Esophagus muscularis mucosa (tissue), 4 donors: ENCODE measurements around the gene RPL7A. TPM values are rescaled to one million over a fixed set of nuclear protein-coding genes. Genes with fewer than 3 reads are reported as not detected.

Experiments
- DNase-seq: peaks from one replicate; pipeline ENCODE4 v3.0.0-alpha.2; 2017; ENCODE audit errors: extremely low spot score
- H3K27ac ChIP-seq, 4 donors: fragments of 200-600 bp; sonication (generic); replicated peaks in 1 of 4; 1 replicate in 3 of 4; 2 replicates in 1 of 4; pipeline ENCODE4 v1.5.1; 2016 to 2019; ENCODE audit warnings: mild to moderate bottlenecking in 1 of 4
- H3K27me3 ChIP-seq, 4 donors: fragments of 200-600 bp; sonication (generic); one replicate each; pipeline versions ENCODE4 v1.5.1 to v1.6.0; 2016 to 2019
- H3K36me3 ChIP-seq, 4 donors: fragments of 200-600 bp; sonication (generic); one replicate each; pipeline ENCODE4 v1.5.1; 2016 to 2019
- H3K4me1 ChIP-seq, 4 donors: fragments of 200-600 bp; sonication (generic); one replicate each; pipeline ENCODE4 v1.5.1; 2016 to 2019
- H3K4me3 ChIP-seq, 4 donors: fragments of 200-600 bp; sonication (generic); 1 replicate in 2 of 4; 2 replicates in 2 of 4; pipeline ENCODE4 v1.5.1; 2016 to 2019; ENCODE audit warnings: mild to moderate bottlenecking in 4 of 4, moderate library complexity in 1 of 4
- H3K9me3 ChIP-seq, 4 donors: fragments of 200-600 bp; sonication (generic); 1 replicate in 3 of 4; 2 replicates in 1 of 4; pipeline ENCODE4 v1.5.1; 2016 to 2019
- CTCF ChIP-seq, 3 experiments: fragments of 200-600 bp in 2 of 3; fragments of 450-650 bp in 1 of 3; sonication (generic) in 2 of 3; IDR thresholded peaks; one replicate each; pipeline ENCODE4 v1.5.1; 2017 to 2019; ENCODE audit warnings: antibody characterized with exemption in 3 of 3, mild to moderate bottlenecking in 2 of 3, moderate library complexity in 1 of 3
- EP300 ChIP-seq: sonication (generic); formaldehyde crosslinking; IDR thresholded peaks from one replicate; pipeline ENCODE4 v1.6.1; 2017; ENCODE audit warnings: antibody characterized with exemption
- POLR2A ChIP-seq: fragments of 450-650 bp; IDR thresholded peaks from one replicate; pipeline ENCODE4 v1.6.1; 2017; ENCODE audit warnings: antibody characterized with exemption, moderate library complexity, mild to moderate bottlenecking, low read depth
- POLR2AphosphoS5 ChIP-seq, 2 donors: sonication (generic); formaldehyde crosslinking; IDR thresholded peaks; one replicate each; pipeline ENCODE4 v1.6.1; 2017; ENCODE audit warnings: antibody characterized with exemption in 2 of 2
- WGBS: methylation state at CpG from one replicate; pipeline ENCODE4 v1.1.5; 2018; 5-methylcytosine and 5-hydroxymethylcytosine counted together
- intact Hi-C: fragments of 100-400 bp; cut with DNase I; formaldehyde crosslinking; loops from one replicate; pipeline ENCODE4 v1.15.1; 2023
- total RNA-seq, 4 donors: library from RNA; depleted of rRNA; stranded (reverse); fragments of >200 nt; gene quantifications; one replicate each; pipeline versions ENCODE4 v1.1.0 to v1.2.1, GENCODE V29; 2016

RPL7A gene
- total RNA-seq, 4 donors from 2014 or later = 1,466 to 2,142 (median 1,771) TPM

- Histone ChIP-seq H3K4me3 (no peak overlapping the region), H3K27ac (no peak overlapping the region), H3K27me3 (no peaks in the 10 kb centered on the region), H3K4me1 (peaks cover 34 to 54% (median 44%) of the 10 kb centered on the region in 4 donors), H3K9me3 (no peaks in the 10 kb centered on the region), H3K36me3 (peaks cover 34 to 57% (median 52%) of the 10 kb centered on the region in 4 donors)
- WGBS = 86% methylated on average over 3 of the region's 3 CpGs
- intact Hi-C loops = no loop called here
- DNase-seq = no peak
- TF ChIP-seq CTCF (IDR thresholded peaks at IDR 0.05) = no peak
- no peak for TF ChIP-seq POLR2A
- TF ChIP-seq EP300 = no peak
- no peak for TF ChIP-seq POLR2AphosphoS5 (IDR thresholded peaks at IDR 0.05)
Observed at GRCh38 chr9:133351526-133351907, 3.5 kb downstream of the RPL7A start.

GRCh38 chr9:133351908-133352634 lies 4.1 kb downstream of the RPL7A start:
- H3K4me3 ChIP-seq = no peak overlapping the region
- peaks cover 34 to 57% (median 52%) of the 10 kb centered on the region in 4 donors for H3K36me3 ChIP-seq
- 75% methylated on average over 13 of the region's 14 CpGs for WGBS
- DNase-seq = no peak
- no peaks in the 10 kb centered on the region for H3K27me3 ChIP-seq
- H3K4me1 ChIP-seq = peaks cover 32 to 54% (median 44%) of the 10 kb centered on the region in 4 donors
- intact Hi-C loops = no loop called here
- H3K27ac ChIP-seq = no peak overlapping the region
- TF ChIP-seq CTCF (IDR thresholded peaks at IDR 0.05) (peak in 2 of 3 experiments; percentile 13 to 43), EP300 (no peak)
- no peaks in the 10 kb centered on the region for H3K9me3 ChIP-seq

DNA sequence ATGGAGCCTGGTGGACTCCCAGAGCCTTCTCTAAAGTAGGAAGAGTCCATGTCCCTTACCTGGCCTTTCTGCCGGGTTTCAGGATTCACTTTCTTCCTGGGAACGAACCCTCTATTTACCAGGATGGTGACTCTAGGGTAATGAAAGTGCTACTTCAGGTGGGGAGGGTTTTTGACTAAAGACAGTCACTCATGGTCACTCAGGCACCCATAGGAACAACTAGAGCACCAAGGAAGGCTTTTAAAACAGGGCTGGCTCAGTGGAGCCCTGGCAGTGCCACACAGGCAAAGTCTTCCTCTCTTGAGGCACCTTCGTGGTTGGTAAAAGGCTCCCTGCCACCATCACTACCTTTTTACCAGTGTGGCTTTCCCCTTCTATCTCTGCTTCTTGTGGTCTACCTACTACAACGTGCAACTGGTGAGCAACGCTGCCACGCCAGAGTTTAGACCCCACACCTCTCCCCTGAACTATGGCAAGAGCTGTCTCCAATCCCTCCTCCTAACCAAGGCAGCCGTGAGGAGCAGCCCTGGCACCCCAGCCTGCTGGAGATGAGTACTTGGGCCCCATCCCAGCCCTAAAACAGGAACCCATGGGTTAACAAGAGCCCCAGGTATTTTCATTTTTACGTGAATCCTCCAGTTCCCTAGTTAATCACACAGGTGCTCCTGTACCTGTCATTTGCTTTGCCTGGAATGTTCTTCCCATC lies 4.8 kb downstream of the RPL7A start:
- Histone ChIP-seq H3K27ac (no peak overlapping the region), H3K36me3 (peaks cover 34 to 57% (median 52%) of the 10 kb centered on the region in 4 donors), H3K9me3 (no peaks in the 10 kb centered on the region), H3K4me1 (peaks cover 37 to 57% (median 47%) of the 10 kb centered on the region in 4 donors), H3K4me3 (no peak overlapping the region), H3K27me3 (no peaks in the 10 kb centered on the region)
- DNase-seq = no peak
- intact Hi-C loops = no loop called here
- no peak for TF ChIP-seq POLR2AphosphoS5 (IDR thresholded peaks at IDR 0.05)
- TF ChIP-seq POLR2A = no peak
- no peak for TF ChIP-seq EP300
- TF ChIP-seq CTCF (IDR thresholded peaks at IDR 0.05) = no peak
- 72% methylated on average over 8 of the region's 8 CpGs for WGBS

GRCh38 chr9:133353548-133353947 lies 5.5 kb downstream of the RPL7A start:
- no peaks in the 10 kb centered on the region for H3K27me3 ChIP-seq
- TF ChIP-seq POLR2AphosphoS5 (IDR thresholded peaks at IDR 0.05) (no peak), EP300 (no peak), CTCF (IDR thresholded peaks at IDR 0.05) (no peak), POLR2A (no peak)
- H3K36me3 ChIP-seq = peaks cover 34 to 57% (median 52%) of the 10 kb centered on the region in 4 donors
- DNase-seq = no peak
- WGBS = 86% methylated on average over 4 of the region's 5 CpGs
- H3K9me3 ChIP-seq = no peaks in the 10 kb centered on the region
- intact Hi-C loops = no loop called here
- peaks cover 40 to 60% (median 52%) of the 10 kb centered on the region in 4 donors for H3K4me1 ChIP-seq
- no peak overlapping the region for H3K4me3 ChIP-seq
- H3K27ac ChIP-seq = no peak overlapping the region
